ENCODE measurements around the gene FAM83C. TPM values are rescaled to one million over a fixed set of nuclear protein-coding genes. Genes with fewer than 3 reads are reported as not detected.

FAM83C gene
- total and polyA plus RNA-seq, 2 experiments from 2014 or later: not detected

DNA sequence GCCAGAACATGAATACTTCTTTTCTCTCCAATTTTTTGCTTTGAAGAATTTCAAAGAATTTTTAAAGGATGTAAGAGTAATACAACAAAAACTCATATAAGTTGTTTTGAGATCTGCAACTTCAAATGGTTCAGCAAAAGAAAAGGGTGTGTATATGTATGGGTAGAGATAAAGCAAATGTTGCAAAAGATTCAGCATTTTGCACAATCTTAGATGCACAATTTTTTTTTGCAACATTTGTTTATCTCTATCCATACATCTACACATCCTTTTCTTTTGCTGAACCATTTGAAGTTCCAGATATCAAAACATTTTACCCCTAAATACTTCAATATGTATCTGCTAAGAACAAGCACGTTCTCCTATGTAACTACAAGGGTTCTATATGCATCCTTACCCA lies 47.4 kb upstream of the FAM83C start:
- WGBS (ENCODE audit: low lambda C conversion rate, missing lambda C conversion rate): 100% methylated on average over 1 of the region's 1 CpG
- H3K27ac ChIP-seq: no peak overlapping the region
- H3K36me3 ChIP-seq (replicated peaks; ENCODE audit: insufficient read depth, low read depth): no peaks in the 10 kb centered on the region
- DNase-seq (ENCODE audit: low spot score): no peak
- no peak overlapping the region for H3K4me2 ChIP-seq
- H3K4me3 ChIP-seq: no peak overlapping the region
- H3K4me1 ChIP-seq (ENCODE audit: insufficient read depth): peaks cover 3% of the 10 kb centered on the region
- no peaks in the 10 kb centered on the region for H3K27me3 ChIP-seq
- no peak overlapping the region for H2AFZ ChIP-seq
- TF ChIP-seq EZH2phosphoT487 (IDR thresholded peaks at IDR 0.05; ENCODE audit: low read depth, severe bottlenecking, unreplicated experiment) (no peak), EZH2 (IDR thresholded peaks at IDR 0.05; ENCODE audit: borderline replicate concordance) (no peak)
- TF ChIP-seq, protein P1, sequence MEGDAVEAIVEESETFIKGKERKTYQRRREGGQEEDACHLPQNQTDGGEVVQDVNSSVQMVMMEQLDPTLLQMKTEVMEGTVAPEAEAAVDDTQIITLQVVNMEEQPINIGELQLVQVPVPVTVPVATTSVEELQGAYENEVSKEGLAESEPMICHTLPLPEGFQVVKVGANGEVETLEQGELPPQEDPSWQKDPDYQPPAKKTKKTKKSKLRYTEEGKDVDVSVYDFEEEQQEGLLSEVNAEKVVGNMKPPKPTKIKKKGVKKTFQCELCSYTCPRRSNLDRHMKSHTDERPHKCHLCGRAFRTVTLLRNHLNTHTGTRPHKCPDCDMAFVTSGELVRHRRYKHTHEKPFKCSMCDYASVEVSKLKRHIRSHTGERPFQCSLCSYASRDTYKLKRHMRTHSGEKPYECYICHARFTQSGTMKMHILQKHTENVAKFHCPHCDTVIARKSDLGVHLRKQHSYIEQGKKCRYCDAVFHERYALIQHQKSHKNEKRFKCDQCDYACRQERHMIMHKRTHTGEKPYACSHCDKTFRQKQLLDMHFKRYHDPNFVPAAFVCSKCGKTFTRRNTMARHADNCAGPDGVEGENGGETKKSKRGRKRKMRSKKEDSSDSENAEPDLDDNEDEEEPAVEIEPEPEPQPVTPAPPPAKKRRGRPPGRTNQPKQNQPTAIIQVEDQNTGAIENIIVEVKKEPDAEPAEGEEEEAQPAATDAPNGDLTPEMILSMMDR (IDR thresholded peaks at IDR 0.05; ENCODE audit: poor library complexity): no peak
- no peaks in the 10 kb centered on the region for H3K9me3 ChIP-seq (ENCODE audit: low read depth)
- no peaks in the 10 kb centered on the region for H4K20me1 ChIP-seq (ENCODE audit: insufficient read depth, poor library complexity, severe bottlenecking)
- no peaks in the 10 kb centered on the region for H3K79me2 ChIP-seq
- H3K9me2 ChIP-seq (replicated peaks; ENCODE audit: insufficient read depth): no peaks in the 10 kb centered on the region

DNA sequence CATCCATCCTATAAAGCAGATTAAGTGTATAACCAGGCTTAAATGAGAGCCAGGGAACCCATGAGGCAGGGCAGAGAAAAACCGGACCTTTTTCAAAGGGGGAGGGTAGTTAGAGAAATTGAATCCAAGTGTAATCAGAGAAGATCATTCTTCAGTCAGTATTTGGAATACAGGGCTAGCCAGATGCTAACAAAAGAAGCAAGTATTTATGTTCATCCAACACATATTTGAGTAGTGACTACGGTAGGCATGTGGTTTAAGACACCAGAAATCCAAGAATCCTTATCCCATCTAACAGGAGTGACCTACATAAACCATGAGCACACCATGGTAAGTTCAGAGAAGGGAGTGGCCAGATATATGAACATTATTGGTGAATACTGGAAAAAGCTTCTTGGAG lies 46.8 kb upstream of the FAM83C start:
- Histone ChIP-seq H3K4me1 (ENCODE audit: insufficient read depth) (peaks cover 6% of the 10 kb centered on the region), H3K79me2 (no peaks in the 10 kb centered on the region), H3K9me2 (replicated peaks; ENCODE audit: insufficient read depth) (no peaks in the 10 kb centered on the region), H3K4me2 (no peak overlapping the region), H2AFZ (no peak overlapping the region), H3K27ac (no peak overlapping the region), H4K20me1 (ENCODE audit: insufficient read depth, poor library complexity, severe bottlenecking) (no peaks in the 10 kb centered on the region), H3K4me3 (no peak overlapping the region), H3K27me3 (no peaks in the 10 kb centered on the region), H3K9me3 (ENCODE audit: low read depth) (no peaks in the 10 kb centered on the region), H3K36me3 (replicated peaks; ENCODE audit: insufficient read depth, low read depth) (no peaks in the 10 kb centered on the region)
- DNase-seq (ENCODE audit: low spot score): no peak
- 63% methylated on average over 2 of the region's 2 CpGs for WGBS (ENCODE audit: low lambda C conversion rate, missing lambda C conversion rate)
- no peak for TF ChIP-seq EZH2phosphoT487 (IDR thresholded peaks at IDR 0.05; ENCODE audit: low read depth, severe bottlenecking, unreplicated experiment)
- TF ChIP-seq EZH2 (IDR thresholded peaks at IDR 0.05; ENCODE audit: borderline replicate concordance): no peak
- TF ChIP-seq, protein P1 (IDR thresholded peaks at IDR 0.05; ENCODE audit: poor library complexity): no peak

DNA sequence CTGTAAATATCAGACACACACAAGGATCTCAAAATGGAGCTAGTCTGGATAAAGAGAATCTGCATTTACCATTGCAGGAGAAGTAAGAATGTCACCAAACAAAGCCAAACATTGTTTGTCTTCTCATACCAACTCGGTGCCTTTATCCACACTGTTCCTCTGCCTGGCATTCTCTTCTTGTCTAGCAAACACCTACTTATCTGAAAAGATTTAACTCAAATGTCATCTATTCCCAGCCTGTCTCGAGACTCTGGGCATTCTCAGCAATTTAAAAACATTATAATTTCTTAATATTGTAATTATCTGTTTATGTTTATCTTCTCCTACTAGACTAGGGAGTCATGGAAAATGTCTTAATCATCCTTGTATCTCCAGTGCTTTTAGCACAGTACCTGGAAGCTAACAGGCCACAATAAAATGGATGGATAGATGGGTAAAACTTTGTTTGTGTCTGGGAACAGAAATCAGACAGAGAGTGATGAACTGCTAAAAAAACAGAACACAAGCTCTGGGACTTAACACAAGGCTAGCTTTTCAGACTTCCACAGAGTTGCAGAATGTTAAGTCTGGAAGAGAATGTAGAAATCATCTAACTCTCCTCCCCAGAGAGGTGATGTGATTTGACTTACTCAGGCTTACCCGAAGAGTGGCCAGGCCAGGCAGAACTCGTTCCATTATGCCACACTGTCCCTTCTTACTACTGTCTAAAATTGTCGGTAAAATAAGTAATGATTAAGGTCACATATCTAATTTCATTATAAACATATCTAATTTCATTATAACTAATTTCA lies 42.3 kb upstream of the FAM83C start:
- 68% methylated on average over 5 of the region's 5 CpGs for WGBS (ENCODE audit: low lambda C conversion rate, missing lambda C conversion rate)
- H3K9me3 ChIP-seq (ENCODE audit: low read depth): no peaks in the 10 kb centered on the region
- peak overlapping the region; percentile 53 for H3K27ac ChIP-seq
- H4K20me1 ChIP-seq (ENCODE audit: insufficient read depth, poor library complexity, severe bottlenecking): no peaks in the 10 kb centered on the region
- H3K4me3 ChIP-seq: no peak overlapping the region
- TF ChIP-seq EZH2 (IDR thresholded peaks at IDR 0.05; ENCODE audit: borderline replicate concordance) (no peak), EZH2phosphoT487 (IDR thresholded peaks at IDR 0.05; ENCODE audit: low read depth, severe bottlenecking, unreplicated experiment) (no peak)
- TF ChIP-seq, protein P1 (IDR thresholded peaks at IDR 0.05; ENCODE audit: poor library complexity): no peak
- DNase-seq (ENCODE audit: low spot score): no peak
- no peaks in the 10 kb centered on the region for H3K9me2 ChIP-seq (replicated peaks; ENCODE audit: insufficient read depth)
- no peaks in the 10 kb centered on the region for H3K36me3 ChIP-seq (replicated peaks; ENCODE audit: insufficient read depth, low read depth)
- no peaks in the 10 kb centered on the region for H3K27me3 ChIP-seq
- H2AFZ ChIP-seq: no peak overlapping the region
- no peaks in the 10 kb centered on the region for H3K79me2 ChIP-seq
- peaks cover 10% of the 10 kb centered on the region for H3K4me1 ChIP-seq (ENCODE audit: insufficient read depth)
- H3K4me2 ChIP-seq: no peak overlapping the region
